GM12878 (cell line): Measurements from ENCODE around the gene VCP. TPM values are rescaled to one million over a fixed set of nuclear protein-coding genes. Genes with fewer than 3 reads are reported as not detected.

Experiments
- ATF7 ChIP-seq: fragments of 450-650 bp; IDR thresholded peaks from 2 replicates; pipeline ENCODE4 v1.6.1; 2016; ENCODE audit warnings: low read depth, mild to moderate bottlenecking
- BRCA1 ChIP-seq: IDR thresholded peaks from 2 replicates; pipeline ENCODE4 v1.6.1; 2011; ENCODE audit warnings: low read depth, low read length, improper control_type of control experiment
- EED ChIP-seq: sonication (generic); IDR thresholded peaks from 2 replicates; pipeline ENCODE4 v1.6.1; 2016; ENCODE audit warnings: antibody characterized with exemption, low read depth
- ESRRA ChIP-seq: IDR thresholded peaks from 2 replicates; pipeline ENCODE4 v1.6.1; 2012; ENCODE audit warnings: mild to moderate bottlenecking, low read length, improper control_type of control experiment
- IRF3 ChIP-seq: fragments of 450-650 bp; IDR thresholded peaks from 2 replicates; pipeline ENCODE4 v1.6.1; 2014; ENCODE audit warnings: mild to moderate bottlenecking
- MAX ChIP-seq: IDR thresholded peaks from 2 replicates; pipeline ENCODE4 v1.6.1; 2012; ENCODE audit warnings: low read depth, low read length, improper control_type of control experiment
- MEF2B ChIP-seq: fragments of 450-650 bp; IDR thresholded peaks from 2 replicates; pipeline ENCODE4 v1.6.1; 2018; ENCODE audit warnings: mild to moderate bottlenecking, moderate library complexity; ENCODE audit not compliant: partially characterized antibody, poor library complexity, severe bottlenecking
- NFYB ChIP-seq: IDR thresholded peaks from 2 replicates; pipeline ENCODE4 v1.6.1; 2011; ENCODE audit warnings: low read depth, mild to moderate bottlenecking, low read length, improper control_type of control experiment, moderate library complexity; ENCODE audit not compliant: insufficient read depth
- RBBP5 ChIP-seq: fragments of 200-600 bp; sonication (generic); conservative IDR thresholded peaks from 2 replicates; pipeline ENCODE4 v1.6.1; 2016
- RFX5 ChIP-seq: IDR thresholded peaks from 2 replicates; pipeline ENCODE4 v1.6.1; 2011; ENCODE audit warnings: low read depth, low read length, improper control_type of control experiment
- SMAD1 ChIP-seq: fragments of 450-650 bp; IDR thresholded peaks from 2 replicates; pipeline ENCODE4 v1.6.1; 2018; ENCODE audit warnings: mild to moderate bottlenecking, low read depth; ENCODE audit not compliant: partially characterized antibody
- SMC3 ChIP-seq: IDR thresholded peaks from 2 replicates; pipeline ENCODE4 v1.6.1; 2011; ENCODE audit warnings: low read length, improper control_type of control experiment, borderline replicate concordance
- SPI1 ChIP-seq: IDR thresholded peaks from 2 replicates; pipeline ENCODE4 v1.6.1; 2011; ENCODE audit warnings: low read depth, mild to moderate bottlenecking, low read length, moderate library complexity, borderline replicate concordance; ENCODE audit not compliant: insufficient read depth
- SREBF2 ChIP-seq: IDR thresholded peaks from 2 replicates; pipeline ENCODE4 v1.6.1; 2012; ENCODE audit warnings: mild to moderate bottlenecking, low read length
- TARDBP ChIP-seq: IDR thresholded peaks from 2 replicates; pipeline ENCODE4 v1.6.1; 2016; ENCODE audit warnings: borderline replicate concordance
- TCF12 ChIP-seq: IDR thresholded peaks from 2 replicates; pipeline ENCODE4 v1.6.1; 2011; ENCODE audit warnings: low read depth, mild to moderate bottlenecking, low read length
- YY1 ChIP-seq: IDR thresholded peaks from 2 replicates; pipeline ENCODE4 v1.6.1; 2011; ENCODE audit warnings: low read depth, mild to moderate bottlenecking, low read length
- ZNF217 ChIP-seq: fragments of 450-650 bp; IDR thresholded peaks from 2 replicates; pipeline ENCODE4 v1.6.1; 2017; ENCODE audit warnings: antibody characterized with exemption, mild to moderate bottlenecking
- ZNF384 ChIP-seq: IDR thresholded peaks from 2 replicates; pipeline ENCODE4 v1.6.1; 2012; ENCODE audit warnings: low read depth, mild to moderate bottlenecking, low read length, improper control_type of control experiment, borderline replicate concordance
- ZNF592 ChIP-seq: fragments of 450-650 bp; IDR thresholded peaks from 2 replicates; pipeline ENCODE4 v1.6.1; 2017; ENCODE audit warnings: mild to moderate bottlenecking, moderate library complexity
- polyA plus RNA-seq, 11 experiments: library from polyadenylated mRNA; depleted of rRNA in 4 of 11; unstranded in 6 of 11; stranded (reverse) in 5 of 11; fragments of >200 nt; fragmentation: Nextera tagmentation in 4 of 11; fragmentation: Illumina TruSeq in 1 of 11; extraction: Ambion mirVana in 4 of 11; extraction: Trizol in 1 of 11; gene quantifications; 1 replicate in 1 of 11; 2 replicates in 10 of 11; pipeline versions ENCODE4 v1.2.1 to v1.2.3, GENCODE V29; 2011 to 2016; ENCODE audit warnings: inconsistent platforms in 2 of 11, missing spikeins in 2 of 11, low read depth in 1 of 11
- total RNA-seq, 4 experiments: library from RNA; depleted of rRNA in 3 of 4; stranded (reverse); fragments of >200 nt in 3 of 4; fragmentation: Illumina TruSeq in 1 of 4; extraction: Trizol in 1 of 4; gene quantifications; 2 replicates each; pipeline versions ENCODE4 v1.2.1 to v1.2.3, GENCODE V29; 2013 to 2021
- TF ChIP-seq, protein P1 (sequence below): fragments of 450-650 bp; IDR thresholded peaks from 2 replicates; pipeline ENCODE4 v1.6.1; 2017; ENCODE audit warnings: mild to moderate bottlenecking, low read depth, inconsistent platforms; ENCODE audit not compliant: poor library complexity, severe bottlenecking
- TF ChIP-seq, protein P2 (sequence below): IDR thresholded peaks from 2 replicates; pipeline ENCODE4 v1.6.1; 2011; ENCODE audit warnings: low read depth, mild to moderate bottlenecking, low read length, moderate library complexity, borderline replicate concordance; ENCODE audit errors: extremely low read depth

VCP gene
- total and polyA plus RNA-seq, 10 of the 15 experiments (the other 5 are each of a cell fraction or from before 2014, with no cell fraction given): 7.4 to 327 (median 244) TPM

DNA sequence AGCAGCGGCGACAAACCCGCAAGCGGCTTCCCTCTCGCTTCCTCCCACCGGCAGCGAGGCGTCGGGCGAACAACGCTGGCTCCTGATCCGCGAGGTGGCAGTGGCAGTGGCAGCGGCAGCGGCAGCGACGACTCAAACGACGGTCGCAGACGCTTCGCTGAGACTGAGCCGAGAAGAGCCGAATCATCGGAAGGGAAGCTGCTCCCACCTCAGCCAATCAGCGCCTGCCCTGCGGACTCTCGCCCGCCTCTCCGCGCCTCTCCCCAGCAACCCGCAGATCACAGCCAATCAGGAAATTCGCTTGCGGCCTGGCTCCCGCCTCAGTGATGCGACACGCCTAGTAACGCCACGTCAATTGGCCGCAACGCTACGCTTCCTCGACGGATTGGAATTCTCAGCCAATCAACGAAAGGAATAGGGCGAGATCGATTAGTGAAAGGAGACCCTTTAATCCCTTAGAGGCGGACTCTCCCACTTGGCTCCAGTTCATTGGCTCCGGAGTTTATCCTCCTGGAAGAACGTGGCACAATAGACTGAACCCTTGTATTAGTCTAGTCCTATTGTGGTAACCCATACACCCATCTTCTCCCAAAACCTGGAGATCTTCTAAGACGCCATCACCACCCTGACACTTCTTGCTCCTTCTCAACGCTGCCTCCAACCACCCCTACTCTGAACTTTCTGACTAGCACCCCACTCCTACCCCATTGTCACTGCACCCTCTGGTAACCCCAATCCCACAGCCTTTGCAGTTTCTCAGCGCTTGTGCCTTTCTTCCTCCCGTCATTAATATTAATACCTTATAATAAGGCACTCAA is at the start of gene VCP (continued):
- TF ChIP-seq MAX (peak; percentile 59; the same call in 1 of the 2 replicates), BRCA1 (no peak), ZNF217 (no peak), EED (peak; percentile 38; the same call in 1 of the 2 replicates), MEF2B (no peak), RFX5 (peak; percentile 100), ATF7 (peak; percentile 48), YY1 (no peak), SMAD1 (no peak), TCF12 (no peak; the same call in 1 of the 2 replicates), TARDBP (no peak), SMC3 (0 out of 2 replicates have a peak, but pooled peaks have one; percentile 0), IRF3 (peak; percentile 94), SREBF2 (0 out of 2 replicates have a peak, but pooled peaks have one; percentile 7), ESRRA (peak; percentile 14; the same call in 1 of the 2 replicates), ZNF384 (no peak), RBBP5 (no peak), NFYB (peak; percentile 97), ZNF592 (no peak), SPI1 (no peak)
- TF ChIP-seq, protein P1, sequence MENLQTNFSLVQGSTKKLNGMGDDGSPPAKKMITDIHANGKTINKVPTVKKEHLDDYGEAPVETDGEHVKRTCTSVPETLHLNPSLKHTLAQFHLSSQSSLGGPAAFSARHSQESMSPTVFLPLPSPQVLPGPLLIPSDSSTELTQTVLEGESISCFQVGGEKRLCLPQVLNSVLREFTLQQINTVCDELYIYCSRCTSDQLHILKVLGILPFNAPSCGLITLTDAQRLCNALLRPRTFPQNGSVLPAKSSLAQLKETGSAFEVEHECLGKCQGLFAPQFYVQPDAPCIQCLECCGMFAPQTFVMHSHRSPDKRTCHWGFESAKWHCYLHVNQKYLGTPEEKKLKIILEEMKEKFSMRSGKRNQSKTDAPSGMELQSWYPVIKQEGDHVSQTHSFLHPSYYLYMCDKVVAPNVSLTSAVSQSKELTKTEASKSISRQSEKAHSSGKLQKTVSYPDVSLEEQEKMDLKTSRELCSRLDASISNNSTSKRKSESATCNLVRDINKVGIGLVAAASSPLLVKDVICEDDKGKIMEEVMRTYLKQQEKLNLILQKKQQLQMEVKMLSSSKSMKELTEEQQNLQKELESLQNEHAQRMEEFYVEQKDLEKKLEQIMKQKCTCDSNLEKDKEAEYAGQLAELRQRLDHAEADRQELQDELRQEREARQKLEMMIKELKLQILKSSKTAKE: peak; percentile 75
- TF ChIP-seq, protein P2, sequence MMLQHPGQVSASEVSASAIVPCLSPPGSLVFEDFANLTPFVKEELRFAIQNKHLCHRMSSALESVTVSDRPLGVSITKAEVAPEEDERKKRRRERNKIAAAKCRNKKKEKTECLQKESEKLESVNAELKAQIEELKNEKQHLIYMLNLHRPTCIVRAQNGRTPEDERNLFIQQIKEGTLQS: no peak
